Liver (tissue), 3 donors: ENCODE data around the gene CRYL1.

Experiments
- CTCF ChIP-seq: fragments of 150-350 bp; IDR thresholded peaks from 2 replicates; pipeline ENCODE4 v1.5.1; 2017; ENCODE audit warnings: improper control_type of control experiment, low read depth, low read length; ENCODE audit not compliant: missing input control
- EGR1 ChIP-seq, 2 donors: IDR thresholded peaks; 2 replicates each; pipeline ENCODE4 v1.6.1; 2016 to 2018; ENCODE audit warnings: antibody characterized with exemption in 2 of 2, low read depth in 2 of 2
- JUND ChIP-seq, 2 donors: IDR thresholded peaks; 2 replicates each; pipeline ENCODE4 v1.6.1; 2016; ENCODE audit warnings: antibody characterized with exemption in 2 of 2
- RAD21 ChIP-seq, 2 donors: IDR thresholded peaks; 2 replicates each; pipeline ENCODE4 v1.6.1; 2016; ENCODE audit warnings: antibody characterized with exemption in 2 of 2, mild to moderate bottlenecking in 2 of 2
- RXRA ChIP-seq, 2 donors: IDR thresholded peaks; 2 replicates each; pipeline ENCODE4 v1.6.1; 2017 to 2018; ENCODE audit warnings: antibody characterized with exemption in 2 of 2, mild to moderate bottlenecking in 1 of 2
- TAF1 ChIP-seq: conservative IDR thresholded peaks from 2 replicates; pipeline ENCODE4 v1.6.1; 2016; ENCODE audit warnings: antibody characterized with exemption, mild to moderate bottlenecking
- ZBTB33 ChIP-seq: IDR thresholded peaks from 2 replicates; pipeline ENCODE4 v1.6.1; 2016; ENCODE audit warnings: antibody characterized with exemption
- TF ChIP-seq, protein P1 (sequence below): IDR thresholded peaks from 2 replicates; pipeline ENCODE4 v1.6.1; 2016; ENCODE audit warnings: antibody characterized with exemption
- TF ChIP-seq, protein P2 (sequence below): IDR thresholded peaks from 2 replicates; pipeline ENCODE4 v1.6.1; 2016; ENCODE audit warnings: antibody characterized with exemption, mild to moderate bottlenecking
- donor health status: healthy.
- donor health status: healthy.

DNA sequence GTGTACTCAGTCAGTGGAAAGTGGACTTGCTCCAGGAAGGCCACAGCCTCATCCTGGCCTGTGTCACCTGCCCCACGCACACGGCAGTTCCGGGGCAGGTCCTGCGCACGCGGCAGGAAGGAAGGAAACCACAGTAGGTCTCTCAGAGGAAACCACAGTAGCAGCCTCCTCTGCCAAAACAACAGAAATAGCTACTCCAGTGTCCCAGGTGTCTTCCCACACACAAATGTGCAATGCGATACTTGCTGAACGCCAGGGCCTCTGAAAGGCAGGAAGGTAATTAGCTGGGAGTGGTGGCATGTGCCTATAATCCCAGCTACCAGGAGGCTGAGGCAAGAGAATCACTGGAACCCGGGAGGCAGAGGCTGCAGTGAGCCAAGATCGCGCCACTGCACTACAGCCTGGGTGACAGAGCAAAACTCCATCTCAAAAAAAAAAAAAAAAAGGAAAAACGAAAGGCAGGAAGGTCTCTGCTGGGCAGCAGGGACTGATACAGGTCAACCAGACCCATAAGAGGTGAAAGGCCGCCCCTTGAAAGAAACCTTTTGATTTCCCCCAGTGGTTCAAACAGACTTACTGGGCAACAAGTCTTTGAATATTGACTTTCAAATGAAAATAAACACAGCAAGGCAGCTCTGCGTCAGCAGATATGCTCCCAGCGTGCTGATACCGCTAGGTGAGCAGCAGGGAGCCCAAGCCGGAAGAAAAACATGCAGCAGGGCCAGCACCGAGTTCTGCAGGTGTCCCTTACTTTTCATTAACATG is 49.5 kb downstream of the CRYL1 start:
- no peak for TF ChIP-seq TAF1
- no peak for TF ChIP-seq RAD21 (IDR thresholded peaks at IDR 0.05)
- no peak for TF ChIP-seq RXRA (IDR thresholded peaks at IDR 0.05)
- no peak for TF ChIP-seq CTCF
- no peak for TF ChIP-seq ZBTB33
- TF ChIP-seq, protein P1, sequence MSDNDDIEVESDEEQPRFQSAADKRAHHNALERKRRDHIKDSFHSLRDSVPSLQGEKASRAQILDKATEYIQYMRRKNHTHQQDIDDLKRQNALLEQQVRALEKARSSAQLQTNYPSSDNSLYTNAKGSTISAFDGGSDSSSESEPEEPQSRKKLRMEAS: no peak
- TF ChIP-seq, protein P2, sequence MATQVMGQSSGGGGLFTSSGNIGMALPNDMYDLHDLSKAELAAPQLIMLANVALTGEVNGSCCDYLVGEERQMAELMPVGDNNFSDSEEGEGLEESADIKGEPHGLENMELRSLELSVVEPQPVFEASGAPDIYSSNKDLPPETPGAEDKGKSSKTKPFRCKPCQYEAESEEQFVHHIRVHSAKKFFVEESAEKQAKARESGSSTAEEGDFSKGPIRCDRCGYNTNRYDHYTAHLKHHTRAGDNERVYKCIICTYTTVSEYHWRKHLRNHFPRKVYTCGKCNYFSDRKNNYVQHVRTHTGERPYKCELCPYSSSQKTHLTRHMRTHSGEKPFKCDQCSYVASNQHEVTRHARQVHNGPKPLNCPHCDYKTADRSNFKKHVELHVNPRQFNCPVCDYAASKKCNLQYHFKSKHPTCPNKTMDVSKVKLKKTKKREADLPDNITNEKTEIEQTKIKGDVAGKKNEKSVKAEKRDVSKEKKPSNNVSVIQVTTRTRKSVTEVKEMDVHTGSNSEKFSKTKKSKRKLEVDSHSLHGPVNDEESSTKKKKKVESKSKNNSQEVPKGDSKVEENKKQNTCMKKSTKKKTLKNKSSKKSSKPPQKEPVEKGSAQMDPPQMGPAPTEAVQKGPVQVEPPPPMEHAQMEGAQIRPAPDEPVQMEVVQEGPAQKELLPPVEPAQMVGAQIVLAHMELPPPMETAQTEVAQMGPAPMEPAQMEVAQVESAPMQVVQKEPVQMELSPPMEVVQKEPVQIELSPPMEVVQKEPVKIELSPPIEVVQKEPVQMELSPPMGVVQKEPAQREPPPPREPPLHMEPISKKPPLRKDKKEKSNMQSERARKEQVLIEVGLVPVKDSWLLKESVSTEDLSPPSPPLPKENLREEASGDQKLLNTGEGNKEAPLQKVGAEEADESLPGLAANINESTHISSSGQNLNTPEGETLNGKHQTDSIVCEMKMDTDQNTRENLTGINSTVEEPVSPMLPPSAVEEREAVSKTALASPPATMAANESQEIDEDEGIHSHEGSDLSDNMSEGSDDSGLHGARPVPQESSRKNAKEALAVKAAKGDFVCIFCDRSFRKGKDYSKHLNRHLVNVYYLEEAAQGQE: no peak
- TF ChIP-seq JUND (IDR thresholded peaks at IDR 0.05): no peak
- TF ChIP-seq EGR1 (IDR thresholded peaks at IDR 0.05; ENCODE audit: low read depth in 2 of 2): no peak
